ENCODE data around the gene GDF11. TPM values are rescaled to one million over a fixed set of nuclear protein-coding genes. Genes with fewer than 3 reads are reported as not detected.
A peak's percentile ranks its signal among the peaks of the same experiment; 100 is the strongest.

The GDF11 gene
- total RNA-seq, 1 donor from 2014 or later, result 2.8 TPM

- no peak overlapping the region for H3K4me3 ChIP-seq (ENCODE audit: low read depth, low read length)
- DNase-seq (ENCODE audit: low read depth), result no peak
- no peak for TF ChIP-seq CTCF (conservative IDR thresholded peaks at IDR 0.05; ENCODE audit: low read depth, low read length)
Observed at GRCh38 chr12:55719371-55719770, 23.6 kb upstream of the GDF11 start.

- peak within 1 kb of the TSS; percentile 42 for H3K4me3 ChIP-seq (ENCODE audit: low read depth, low read length)
- DNase-seq (ENCODE audit: low read depth), result no peak
- TF ChIP-seq CTCF (conservative IDR thresholded peaks at IDR 0.05; ENCODE audit: low read depth, low read length), result no peak
Observed at GRCh38 chr12:55720071-55720564, 22.8 kb upstream of the GDF11 start, which contains the start of gene RDH5. RDH5 (plus strand) TSS chr12:55720393; CDS start chr12:55721185, 792 bp downstream.

- no peak for DNase-seq (ENCODE audit: low read depth)
- peak overlapping the region; percentile 42 for H3K4me3 ChIP-seq (ENCODE audit: low read depth, low read length)
- TF ChIP-seq CTCF (conservative IDR thresholded peaks at IDR 0.05; ENCODE audit: low read depth, low read length), result peak; percentile 70
Observed at GRCh38 chr12:55720894-55721444, 22.0 kb upstream of the GDF11 start.

GRCh38 chr12:55721601-55722213 lies 21.2 kb upstream of the GDF11 start:
- no peak for DNase-seq (ENCODE audit: low read depth)
- TF ChIP-seq CTCF (conservative IDR thresholded peaks at IDR 0.05; ENCODE audit: low read depth, low read length), result no peak
- H3K4me3 ChIP-seq (ENCODE audit: low read depth, low read length), result peak overlapping the region; percentile 26

- H3K4me3 ChIP-seq (ENCODE audit: low read depth, low read length), result no peak overlapping the region
- no peak for TF ChIP-seq CTCF (conservative IDR thresholded peaks at IDR 0.05; ENCODE audit: low read depth, low read length)
- DNase-seq (ENCODE audit: low read depth), result no peak
Observed at GRCh38 chr12:55722948-55723347, 20.0 kb upstream of the GDF11 start.

- no peak for TF ChIP-seq CTCF (conservative IDR thresholded peaks at IDR 0.05; ENCODE audit: low read depth, low read length)
- no peak for DNase-seq (ENCODE audit: low read depth)
- no peak overlapping the region for H3K4me3 ChIP-seq (ENCODE audit: low read depth, low read length)
Observed at GRCh38 chr12:55723516-55724225, 19.3 kb upstream of the GDF11 start.
